HG02642 (cell line): Measurements from ENCODE around the gene STK17A.
A peak's percentile ranks its signal among the peaks of the same experiment; 100 is the strongest.
"Not testable (repeated sequence)": the region's sequence is repeated elsewhere in the genome, so short reads cannot be mapped to it uniquely, and the experiment has no call there.

ENCODE experiments used
- ATAC-seq: cut with Tn5 transposase; IDR thresholded peaks from one replicate; pipeline ENCODE4 v1.9.1; 2021; ENCODE audit warnings: mild to moderate bottlenecking; ENCODE audit not compliant: unreplicated experiment, poor library complexity

STK17A gene

DNA sequence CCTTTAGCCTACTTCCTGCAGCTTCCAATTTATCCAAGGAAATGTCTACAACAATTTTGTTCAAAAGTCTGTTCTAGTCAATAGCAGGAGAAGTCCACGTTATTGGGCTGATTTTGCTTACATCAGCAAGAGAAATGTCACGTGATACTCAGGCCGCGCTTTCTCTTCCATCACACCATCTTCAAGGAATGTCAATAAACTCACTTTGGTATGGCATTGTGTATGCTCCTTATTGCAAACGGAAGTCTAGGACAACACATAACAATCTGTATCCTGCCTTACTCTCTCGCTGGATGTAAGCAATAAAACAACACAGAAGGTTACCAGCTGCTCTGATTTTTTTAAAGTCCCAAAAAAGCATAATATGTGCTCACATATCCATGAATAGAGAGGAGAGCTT, 17.1 kb upstream of the STK17A start:
- no peak for ATAC-seq

DNA sequence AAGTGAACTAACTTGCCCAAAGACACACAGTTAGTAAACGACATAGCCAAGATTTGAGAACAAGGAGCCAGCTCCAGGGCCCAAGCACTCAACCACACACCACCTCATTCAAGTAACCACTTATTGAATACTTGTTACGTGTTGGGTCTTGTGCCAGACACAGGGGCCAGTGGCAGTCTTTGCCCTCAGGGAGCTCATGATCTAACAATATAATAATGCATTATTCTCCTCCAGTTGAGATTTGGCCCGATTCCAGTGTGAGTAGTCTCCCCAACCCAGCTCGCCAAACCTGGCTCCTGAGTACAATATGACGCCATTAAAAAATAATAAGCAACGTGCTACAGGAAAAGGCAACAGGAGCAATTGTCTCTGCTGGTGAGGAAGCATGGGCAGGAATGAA, 14.4 kb upstream of the STK17A start:
- ATAC-seq, result no peak

DNA sequence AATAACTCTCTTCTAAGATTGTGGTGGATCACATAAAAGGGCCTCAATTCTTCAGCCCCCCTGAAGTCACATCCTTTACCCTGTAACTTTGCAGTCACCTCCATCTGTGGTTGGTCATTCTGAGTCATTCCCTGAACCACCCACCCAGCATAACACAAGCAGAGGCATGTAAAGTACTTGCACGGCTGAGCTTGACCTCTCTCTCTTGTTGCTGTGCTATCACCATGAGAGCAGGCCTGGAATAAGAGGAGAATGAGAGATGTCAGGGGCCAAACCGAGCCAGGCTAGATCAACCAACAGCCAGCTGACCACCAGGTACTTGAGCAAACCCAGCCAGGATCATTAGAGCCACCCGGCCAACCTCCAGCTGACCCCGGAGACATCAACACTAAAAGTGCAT, 13.5 kb upstream of the STK17A start:
- peak; percentile 73 for ATAC-seq

DNA sequence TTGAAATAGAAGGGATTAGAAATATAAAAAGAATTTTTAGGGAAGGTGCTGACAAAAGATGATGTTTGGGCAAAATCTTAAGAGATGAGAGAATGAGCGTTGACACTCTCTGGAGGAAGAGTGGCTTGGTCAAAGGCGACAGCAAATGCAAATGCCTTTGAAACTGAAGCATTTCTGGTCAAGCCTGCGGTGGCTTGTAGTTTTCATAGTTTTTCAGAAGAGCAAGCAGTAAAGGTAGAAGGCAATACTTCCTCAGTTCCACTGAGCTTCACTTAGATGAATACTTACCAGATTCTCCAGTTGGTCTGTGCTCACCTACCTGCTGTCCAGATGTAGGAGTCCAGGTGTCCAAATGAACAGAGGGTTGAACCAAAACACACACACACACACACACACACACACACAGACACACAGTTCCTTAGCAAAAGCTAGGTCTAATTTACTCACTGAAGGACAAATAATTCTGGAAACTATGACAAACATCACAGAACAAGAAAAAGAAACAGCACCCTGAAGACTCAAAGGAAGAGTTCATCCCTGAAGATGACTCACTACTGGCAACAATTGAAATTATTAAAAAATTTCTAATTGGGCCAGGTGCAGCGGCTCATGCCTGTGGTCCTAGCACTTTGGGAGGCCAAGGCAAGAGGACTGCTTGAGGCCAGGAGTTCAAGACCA, 12.1 kb upstream of the STK17A start:
- ATAC-seq, result peak; percentile 70

DNA sequence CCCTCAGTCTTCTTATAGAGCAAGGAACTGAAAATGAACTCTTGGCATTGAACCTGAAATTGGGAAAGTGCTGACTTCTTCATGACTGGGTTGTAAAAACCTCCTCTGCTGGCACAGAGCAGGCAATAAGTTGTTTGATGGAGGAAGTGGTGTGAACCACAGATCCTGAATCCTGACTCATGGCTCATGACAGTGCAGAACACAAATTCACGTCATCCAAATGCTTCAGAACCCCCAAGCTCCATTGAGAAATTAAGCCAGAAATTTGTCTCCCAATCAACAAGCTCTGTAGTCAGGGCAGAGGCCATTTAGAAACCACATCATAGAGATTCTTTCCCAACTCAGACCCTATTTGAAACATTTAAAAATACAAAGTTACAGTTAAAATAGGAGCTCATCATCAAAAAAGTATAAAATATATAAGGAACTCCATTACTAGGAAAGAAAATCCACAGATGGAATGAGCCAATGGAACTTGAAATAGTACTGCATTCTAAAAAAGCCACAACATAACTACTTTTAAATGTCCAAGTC, 10.3 kb upstream of the STK17A start:
- ATAC-seq, result no peak

DNA sequence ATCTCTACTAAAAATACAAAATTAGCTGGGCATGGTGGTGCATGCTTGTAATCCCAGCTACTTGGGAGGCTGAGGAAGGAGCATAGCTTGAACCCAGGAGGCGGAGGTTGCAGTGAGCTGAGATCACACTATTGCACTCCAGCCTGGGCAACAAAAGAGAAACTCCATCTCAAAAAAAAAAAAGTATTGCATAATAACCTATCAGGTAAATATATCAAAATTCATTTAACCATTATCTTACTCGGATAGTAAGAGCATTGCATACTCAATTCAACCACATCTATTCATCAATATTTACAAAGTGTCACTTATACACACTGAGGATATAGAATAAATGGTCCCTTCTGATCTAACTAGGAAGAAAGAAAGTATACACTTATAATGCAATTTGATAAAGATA, 9.1 kb upstream of the STK17A start:
- ATAC-seq, result not testable (repeated sequence)

DNA sequence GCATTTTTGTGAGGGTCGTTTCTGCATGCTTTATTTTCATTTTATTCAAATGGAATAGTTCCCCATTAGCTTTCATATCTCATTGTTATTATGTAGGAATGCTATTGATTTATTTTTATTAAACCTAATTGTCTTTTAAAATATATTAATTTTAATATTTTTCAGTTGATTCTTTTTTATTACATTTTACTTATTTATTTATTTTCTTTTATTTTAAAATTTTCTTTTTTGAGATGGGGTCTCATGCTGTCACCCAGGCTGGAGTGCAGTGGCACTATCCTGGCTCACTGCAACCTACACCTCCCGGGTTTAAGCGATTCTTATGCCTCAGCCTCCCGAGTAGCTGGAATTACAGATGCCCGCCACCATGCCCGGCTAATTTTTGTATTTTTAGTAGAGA, 7.4 kb upstream of the STK17A start:
- ATAC-seq, result no peak

DNA sequence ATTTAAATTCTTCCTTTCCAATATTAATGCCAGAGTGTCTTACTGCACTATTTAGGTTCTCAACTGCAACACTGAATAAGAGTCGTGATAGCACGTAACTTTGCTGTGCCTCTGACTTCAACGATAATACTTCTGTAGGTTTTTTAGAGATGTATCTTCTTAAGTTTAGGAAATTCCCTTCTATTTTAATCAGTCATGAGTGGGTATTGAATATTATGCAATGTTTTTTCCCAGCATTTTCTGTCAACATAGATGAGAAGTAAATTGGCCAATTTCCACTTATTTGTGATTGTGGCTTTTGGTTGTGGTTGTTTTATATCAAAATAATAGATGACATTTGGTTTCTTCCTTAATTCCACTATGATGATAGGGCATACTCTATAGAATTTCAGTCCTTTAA, 6.7 kb upstream of the STK17A start:
- no peak for ATAC-seq

DNA sequence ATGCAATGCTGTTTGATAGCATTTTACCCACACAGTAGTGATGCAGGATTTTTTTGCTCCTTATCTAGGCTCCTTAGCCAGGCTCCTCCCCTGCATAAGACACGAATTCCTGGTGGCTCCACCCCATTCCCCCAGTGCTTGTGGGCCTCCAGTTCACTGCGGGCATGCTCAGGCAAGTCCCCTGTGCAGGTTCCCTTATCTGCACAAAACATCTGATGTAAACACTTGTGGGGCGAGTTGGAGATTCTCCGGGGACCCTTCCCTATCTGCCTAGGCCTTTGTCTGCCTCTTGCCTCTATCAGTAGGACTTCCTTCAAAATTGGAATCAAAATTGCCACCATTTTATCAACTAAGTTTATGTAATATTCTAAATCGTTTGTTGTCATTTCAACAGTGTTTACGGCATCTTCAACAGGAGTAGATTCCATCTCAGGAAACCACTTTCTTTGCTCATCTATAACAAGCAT, 5.4 kb upstream of the STK17A start:
- no peak for ATAC-seq

DNA sequence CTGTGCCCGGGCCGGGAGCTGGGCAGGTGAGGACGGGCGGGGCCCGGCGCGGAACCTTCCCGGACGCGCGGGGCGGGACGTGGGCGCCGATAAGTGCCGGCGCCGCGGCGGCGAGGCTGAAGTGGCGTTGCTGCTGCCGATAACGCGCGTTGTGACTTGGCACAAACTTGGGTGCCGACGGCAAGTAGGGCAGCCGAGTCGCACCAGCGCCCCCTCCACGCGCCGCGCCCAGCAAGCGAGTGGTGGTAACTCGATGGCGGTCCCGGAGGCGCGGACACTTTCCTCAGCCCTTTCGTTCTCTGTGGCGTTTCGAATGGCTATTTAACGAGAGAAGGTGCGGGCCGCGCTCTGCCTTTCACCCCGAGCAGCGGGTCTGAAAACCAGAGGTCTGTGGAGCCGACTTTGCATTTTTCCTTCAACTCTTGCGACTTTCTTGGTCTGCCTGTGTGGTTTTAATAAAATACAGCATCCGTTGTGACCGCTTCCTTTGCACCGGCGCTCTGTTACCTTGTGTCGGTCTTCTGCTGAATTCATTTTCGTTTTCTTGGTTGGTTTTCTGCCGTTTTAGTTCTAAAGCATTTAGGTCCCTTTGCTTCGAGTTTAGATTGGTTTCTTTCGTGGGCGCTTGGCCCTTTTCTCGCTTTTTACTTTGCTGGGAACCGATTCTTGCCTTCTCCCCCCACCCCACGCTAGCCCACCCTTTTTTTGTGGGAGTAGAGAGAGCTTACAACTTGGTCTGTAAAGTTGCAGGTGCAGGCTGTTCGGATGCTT, 701 bp downstream of the STK17A start:
- peak; percentile 30 for ATAC-seq

DNA sequence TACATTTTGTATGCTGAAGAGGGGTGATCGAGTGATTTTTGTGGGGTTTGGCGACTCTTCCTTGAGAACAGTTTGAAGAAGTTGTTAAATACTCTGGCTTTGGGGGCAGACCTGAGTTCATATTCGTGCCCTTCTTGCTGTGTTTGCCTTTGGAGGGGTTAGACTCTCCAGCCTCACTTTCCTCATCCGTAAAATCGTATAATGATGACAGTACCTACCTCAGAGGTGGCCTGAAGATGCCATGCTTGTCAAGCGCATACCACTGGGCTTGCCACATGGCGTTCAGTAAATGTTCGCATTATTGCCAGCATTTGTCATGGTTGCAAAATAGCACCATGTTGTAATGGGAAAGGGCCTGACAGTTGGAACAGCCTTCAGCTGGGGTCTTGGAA, 1.3 kb downstream of the STK17A start:
- no peak for ATAC-seq

DNA sequence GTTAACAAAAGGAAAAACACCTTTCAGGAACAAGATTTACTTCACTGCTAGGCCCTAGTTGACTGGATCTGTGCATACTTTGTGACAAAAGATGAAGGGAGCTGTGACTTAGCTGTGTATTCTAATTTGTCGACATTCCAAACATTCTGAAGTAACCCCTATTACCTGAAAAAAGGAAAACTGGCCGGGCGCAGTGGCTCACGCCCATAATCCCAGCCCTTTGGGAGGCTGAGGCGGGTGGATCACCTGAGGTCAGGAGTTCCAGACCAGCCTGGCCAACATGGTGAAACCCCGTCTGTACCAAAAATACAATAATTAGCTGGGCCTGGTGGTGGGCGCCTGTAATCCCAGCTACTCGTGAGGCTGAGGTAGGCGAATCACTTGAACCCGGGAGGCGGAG, 1.8 kb downstream of the STK17A start:
- ATAC-seq, result not testable (repeated sequence)

DNA sequence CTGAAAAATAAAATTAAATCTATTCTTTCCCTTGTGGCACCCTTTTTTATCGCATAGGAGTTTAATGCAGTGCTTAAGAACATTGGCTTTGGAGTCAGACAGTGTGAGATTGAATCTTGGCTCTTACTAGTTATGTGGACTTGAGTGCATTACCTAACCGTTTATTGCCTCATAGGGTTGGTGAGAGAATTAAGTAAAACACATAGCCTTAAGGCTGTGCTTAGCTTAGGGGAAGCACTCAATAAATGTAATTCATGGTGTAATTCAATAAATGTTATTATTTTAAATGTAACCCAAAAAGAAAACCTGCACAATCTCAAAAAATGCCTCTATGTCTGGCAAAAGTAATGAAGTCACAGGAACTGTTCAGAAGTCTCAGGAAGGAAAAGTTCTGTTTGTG, 2.7 kb downstream of the STK17A start:
- ATAC-seq, result no peak

DNA sequence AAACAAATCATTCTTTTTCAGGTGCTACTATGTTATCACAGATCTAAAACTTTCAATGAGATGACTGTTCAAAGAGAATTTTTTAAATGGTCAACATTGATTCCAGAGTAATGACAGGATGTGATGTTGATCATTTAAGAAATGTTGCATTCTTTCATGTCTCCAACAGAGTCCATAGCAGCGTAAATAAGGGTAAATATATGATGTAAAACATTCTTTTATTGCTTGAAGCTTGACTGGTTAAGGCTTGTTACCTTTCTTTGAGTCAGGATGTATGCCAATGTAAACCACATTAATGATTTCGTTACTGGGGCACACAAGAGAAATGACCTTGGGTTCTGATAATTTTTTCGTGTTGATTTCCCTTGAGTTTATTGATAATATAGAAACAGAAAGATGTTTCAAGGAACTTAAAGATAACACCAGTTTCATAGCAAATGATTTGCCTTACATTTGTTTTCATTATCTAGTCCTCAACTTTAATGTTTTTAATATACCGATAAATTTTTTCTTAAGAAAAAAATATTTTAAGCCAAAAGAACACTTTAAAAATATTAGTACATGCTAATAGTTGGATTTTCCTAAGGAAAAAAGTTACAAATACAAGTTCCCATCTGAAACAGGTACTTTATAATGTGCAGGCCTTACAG, 3.5 kb downstream of the STK17A start:
- ATAC-seq, result no peak

DNA sequence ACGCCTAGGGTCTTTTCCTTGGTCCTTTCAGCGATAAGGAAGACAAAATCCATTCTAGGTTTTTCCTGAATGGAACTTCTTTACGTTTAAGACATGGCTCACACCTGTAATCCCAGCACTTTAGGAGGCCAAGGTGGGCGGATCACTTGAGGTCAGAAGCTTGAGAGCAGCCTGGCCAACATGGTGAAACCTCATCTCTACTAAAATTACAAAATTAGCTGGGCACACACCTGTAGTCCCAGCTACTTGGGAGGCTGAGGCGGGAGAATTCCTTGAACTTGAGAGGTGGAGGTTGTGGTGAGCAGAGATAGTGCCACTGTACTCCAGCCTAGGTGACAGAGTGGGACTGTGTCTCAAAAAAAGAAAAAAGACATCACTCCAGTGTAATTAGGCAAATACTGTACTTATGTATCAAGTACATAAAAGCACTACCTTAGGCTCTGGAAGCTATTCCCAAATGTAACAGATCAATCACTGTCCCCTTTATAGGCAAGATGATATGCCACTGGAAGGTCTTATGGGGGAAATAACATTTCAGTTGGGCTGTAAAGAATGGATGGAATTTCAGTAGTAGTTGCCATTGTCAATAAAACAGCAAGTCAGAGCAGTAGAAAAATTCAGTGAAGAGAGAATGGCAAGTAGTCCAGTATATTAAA, 5.7 kb downstream of the STK17A start:
- ATAC-seq, result no peak

DNA sequence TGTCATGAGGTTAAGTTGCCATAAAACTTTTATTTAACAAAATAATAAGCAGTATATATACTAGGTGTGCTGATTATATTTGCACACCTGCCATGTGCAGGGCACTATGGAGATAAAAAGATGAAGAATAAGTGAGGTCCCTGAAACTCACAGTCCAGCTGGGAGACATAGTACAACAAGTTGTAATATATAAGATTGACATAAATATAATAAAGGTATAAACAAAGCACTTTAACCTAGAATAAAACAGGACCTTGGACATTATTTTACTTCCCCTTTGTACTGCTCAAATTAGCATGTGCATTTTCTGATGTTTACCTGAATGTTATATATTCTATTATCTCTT, 6.2 kb downstream of the STK17A start:
- ATAC-seq, result no peak

DNA sequence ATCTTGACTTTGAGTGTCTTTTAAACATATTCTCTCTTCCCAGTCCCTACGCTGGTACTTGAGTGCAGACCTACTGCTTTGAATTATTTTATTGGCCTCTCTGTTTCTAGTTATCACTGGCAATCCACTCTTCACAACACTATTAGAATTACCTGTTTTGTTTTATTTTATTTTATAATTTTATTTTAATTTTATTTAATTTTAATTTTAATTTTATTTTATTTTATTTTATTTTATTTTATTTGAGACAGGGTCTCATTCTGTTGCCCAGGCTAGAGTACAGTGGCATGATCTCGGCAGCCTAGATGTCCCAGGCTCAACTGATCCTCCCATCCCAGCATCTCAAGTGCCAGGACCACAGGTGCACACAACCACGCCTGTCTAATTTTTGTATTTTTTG, 6.8 kb downstream of the STK17A start:
- ATAC-seq, result no peak

DNA sequence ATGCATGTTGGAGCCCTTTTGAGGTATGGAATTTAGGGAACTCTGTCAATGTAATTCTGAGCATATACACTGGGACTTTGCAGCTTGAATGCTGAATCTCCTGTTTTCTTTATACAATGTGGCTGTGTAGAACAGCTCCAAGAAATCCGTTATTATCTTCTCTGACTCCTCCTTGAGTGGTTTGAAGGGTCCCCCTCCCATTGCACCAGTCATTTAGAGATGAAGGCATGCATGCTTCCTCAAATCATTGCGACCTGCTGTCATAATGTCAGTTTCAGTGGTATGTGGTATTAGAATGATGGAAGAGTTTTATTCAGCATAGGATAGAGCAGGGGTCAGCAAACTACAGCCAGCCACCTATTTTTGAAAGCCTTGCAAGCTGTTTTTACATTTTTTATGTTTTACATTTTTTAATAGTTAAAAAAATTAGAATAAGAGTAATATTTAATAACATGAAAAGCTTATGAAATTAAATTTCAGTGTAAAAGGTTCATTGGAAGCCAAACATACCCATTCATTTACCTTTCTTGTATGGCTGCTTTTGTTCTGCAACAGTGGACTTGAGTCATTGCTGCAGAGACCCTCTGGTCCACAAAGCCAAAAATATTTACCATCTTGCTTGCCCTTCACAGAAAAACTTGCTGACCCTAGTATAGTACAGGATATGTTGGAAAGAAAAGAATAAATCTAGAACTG, 8.1 kb downstream of the STK17A start:
- ATAC-seq, result peak; percentile 71

DNA sequence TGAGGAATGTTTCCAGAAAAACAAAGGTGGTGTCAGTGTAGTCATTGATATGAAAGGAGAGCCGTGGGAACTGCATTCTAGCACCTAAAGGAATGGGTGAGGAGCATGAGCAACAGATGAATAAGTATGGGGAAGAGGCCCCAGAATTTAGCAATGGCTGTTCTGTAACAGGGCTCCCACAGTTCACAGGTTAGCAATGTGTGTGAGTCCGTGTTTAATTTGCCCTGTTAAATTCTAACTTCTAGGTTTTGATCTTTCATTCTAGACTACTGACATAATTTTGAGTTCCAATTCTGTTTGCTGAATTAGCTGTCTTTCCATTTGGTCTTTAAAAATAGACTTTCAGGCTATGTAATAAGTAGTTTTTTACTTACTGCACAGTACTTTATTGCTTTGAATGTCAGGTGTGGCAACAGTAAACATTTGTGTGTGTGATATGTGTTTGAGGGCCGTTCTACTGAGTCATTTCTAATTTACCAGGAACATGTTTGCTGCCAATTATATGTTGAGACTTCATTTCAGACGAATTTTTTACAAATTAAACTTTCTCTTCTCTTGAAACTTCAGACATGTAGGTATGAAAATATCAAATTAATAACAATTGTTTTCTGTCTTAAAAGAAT, 8.8 kb downstream of the STK17A start:
- ATAC-seq, result peak; percentile 24

DNA sequence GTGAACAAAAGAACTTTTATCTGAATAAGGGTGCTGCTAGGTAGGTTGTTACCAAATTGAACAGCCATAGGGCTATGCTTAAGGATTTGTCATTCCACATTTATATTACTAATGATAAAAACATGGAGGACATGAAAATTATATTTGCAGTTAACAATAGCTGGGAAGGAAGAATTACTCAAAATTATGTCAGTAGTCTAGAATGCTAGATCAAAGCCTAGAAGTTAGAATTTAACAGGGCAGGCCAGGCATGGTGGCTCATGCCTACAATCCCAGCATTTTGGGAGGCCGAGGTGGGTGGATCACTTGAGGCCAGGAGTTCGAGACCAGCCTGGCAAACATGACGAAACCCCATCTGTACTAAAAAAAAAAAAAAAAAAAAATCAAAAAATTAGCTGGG, 9.4 kb downstream of the STK17A start:
- ATAC-seq, result no peak
